Subcutaneous adipose tissue (tissue), 4 donors: ENCODE measurements around the gene SYAP1. TPM values are rescaled to one million over a fixed set of nuclear protein-coding genes. Genes with fewer than 3 reads are reported as not detected.

Experiments
- total RNA-seq, 4 donors: library from RNA; depleted of rRNA; stranded (reverse); fragments of >200 nt; gene quantifications; one replicate each; pipeline ENCODE4 v1.1.0, GENCODE V29; 2016
- TF ChIP-seq, protein P1 (sequence below): fragments of 450-650 bp; IDR thresholded peaks from one replicate; pipeline ENCODE4 v1.5.1; 2016; ENCODE audit warnings: low read depth, mild to moderate bottlenecking, control low read depth, antibody characterized with exemption, moderate library complexity

SYAP1 gene
- total RNA-seq, 4 donors from 2014 or later, result 18.9 to 38.6 (median 21.6) TPM

DNA sequence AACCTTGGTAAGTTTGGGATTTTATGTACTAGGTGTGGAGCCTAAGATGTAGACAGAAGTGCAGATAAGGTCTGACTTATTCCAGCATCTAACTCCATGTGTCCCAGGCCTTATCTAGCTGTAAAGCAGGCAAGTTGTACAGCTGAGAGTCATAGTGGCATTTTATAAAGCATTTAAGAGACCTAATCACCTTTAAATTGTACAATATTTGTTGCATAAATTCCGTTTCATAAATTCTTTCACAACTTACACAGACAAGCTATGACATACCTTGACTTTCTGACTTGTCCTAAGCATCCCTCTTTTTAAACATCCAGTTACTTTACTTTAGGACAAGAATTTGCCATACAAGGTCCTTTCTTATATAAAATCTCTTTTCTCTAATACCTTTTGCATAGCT is 11.0 kb downstream of the SYAP1 start:
- TF ChIP-seq, protein P1, sequence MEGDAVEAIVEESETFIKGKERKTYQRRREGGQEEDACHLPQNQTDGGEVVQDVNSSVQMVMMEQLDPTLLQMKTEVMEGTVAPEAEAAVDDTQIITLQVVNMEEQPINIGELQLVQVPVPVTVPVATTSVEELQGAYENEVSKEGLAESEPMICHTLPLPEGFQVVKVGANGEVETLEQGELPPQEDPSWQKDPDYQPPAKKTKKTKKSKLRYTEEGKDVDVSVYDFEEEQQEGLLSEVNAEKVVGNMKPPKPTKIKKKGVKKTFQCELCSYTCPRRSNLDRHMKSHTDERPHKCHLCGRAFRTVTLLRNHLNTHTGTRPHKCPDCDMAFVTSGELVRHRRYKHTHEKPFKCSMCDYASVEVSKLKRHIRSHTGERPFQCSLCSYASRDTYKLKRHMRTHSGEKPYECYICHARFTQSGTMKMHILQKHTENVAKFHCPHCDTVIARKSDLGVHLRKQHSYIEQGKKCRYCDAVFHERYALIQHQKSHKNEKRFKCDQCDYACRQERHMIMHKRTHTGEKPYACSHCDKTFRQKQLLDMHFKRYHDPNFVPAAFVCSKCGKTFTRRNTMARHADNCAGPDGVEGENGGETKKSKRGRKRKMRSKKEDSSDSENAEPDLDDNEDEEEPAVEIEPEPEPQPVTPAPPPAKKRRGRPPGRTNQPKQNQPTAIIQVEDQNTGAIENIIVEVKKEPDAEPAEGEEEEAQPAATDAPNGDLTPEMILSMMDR, result no peak

DNA sequence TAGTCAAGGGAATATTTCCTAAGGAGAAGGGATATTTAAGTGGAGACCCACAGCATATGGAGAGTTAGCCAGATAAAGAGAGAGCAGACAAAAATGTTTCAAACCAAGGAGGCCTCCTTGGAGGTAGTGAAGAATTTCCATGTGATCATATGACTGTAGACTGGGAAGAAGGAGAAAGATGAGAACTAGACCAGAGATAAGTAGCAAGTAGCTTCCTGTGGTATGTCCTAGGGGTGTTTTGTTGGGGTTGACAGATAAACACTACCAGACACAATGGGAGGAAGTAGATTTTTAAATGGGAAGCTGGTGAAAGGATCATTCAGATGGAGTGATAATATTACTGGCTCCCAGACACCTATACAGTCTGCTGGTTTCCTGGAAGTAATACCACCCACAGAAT is 13.6 kb downstream of the SYAP1 start:
- TF ChIP-seq, protein P1, result no peak

DNA sequence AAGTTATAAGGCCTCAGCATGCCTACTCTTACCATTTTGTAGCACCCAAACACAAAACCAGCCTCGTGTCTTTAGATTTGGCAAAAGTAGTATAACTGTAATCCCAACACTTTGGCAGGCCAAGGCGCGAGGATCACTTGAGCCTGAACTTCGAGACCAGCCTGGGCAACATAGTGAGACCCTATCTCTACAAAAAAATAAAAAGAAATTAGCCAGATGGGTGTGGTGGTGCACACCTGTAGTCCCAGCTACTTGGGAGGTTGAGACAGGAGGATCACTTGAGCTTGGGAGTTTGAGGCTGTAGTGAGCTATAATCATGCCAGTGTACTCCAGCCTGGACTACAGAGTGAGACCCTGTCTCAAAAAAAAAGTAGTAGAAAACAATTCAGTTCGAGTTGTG is 17.6 kb downstream of the SYAP1 start:
- TF ChIP-seq, protein P1, result no peak

DNA sequence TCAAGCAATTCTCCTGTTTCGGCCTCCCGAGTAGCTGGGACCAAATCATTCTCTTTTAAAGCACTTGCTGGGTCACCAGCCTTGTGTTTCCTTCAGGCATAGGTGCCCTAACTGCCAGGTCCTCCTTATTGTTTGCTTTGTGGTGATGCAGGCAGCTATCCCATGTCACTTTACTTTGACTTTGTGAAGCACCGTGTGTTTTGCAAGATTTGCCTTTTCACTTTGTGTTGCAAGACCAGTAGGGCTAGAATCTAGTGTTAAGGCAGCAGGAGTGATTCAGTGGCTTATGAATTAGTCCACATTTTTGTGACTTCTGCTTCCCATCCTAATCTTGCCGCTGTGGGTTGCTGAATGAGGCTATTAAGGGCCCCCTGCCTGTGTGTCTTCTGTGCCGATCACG is 20.2 kb downstream of the SYAP1 start:
- TF ChIP-seq, protein P1, result no peak

DNA sequence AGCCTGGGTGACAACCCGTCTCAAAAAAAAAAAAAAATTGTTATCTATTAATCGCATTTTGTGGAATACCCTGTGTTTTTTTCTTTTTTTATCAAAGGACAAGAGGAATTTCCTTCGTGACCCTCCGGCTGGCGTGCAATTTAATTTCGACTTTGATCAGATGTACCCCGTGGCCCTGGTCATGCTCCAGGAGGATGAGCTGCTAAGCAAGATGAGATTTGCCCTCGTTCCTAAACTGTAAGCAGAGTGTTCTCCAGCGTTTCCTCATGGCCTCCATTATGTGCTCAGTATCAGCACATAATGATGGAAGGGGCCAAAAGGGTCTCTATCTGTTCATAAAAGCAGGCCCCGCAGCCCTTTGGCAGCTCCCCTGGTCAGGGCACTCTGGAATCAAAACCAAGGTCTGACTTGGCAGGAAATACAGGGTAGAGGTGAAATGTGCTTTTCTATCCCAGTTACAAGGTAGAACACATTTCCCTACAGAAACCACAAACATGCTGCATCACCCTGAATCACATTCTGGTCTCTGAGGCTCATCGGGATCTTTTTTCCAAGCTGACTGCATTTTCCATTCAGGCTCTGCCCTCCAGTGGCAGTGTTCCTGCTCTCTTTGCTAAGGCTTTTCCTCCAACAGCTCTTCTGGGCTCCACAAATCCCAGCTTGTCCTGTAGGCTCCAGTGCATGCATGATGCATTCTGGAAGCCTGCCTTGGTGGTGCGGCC is 24.4 kb downstream of the SYAP1 start:
- TF ChIP-seq, protein P1, result no peak

DNA sequence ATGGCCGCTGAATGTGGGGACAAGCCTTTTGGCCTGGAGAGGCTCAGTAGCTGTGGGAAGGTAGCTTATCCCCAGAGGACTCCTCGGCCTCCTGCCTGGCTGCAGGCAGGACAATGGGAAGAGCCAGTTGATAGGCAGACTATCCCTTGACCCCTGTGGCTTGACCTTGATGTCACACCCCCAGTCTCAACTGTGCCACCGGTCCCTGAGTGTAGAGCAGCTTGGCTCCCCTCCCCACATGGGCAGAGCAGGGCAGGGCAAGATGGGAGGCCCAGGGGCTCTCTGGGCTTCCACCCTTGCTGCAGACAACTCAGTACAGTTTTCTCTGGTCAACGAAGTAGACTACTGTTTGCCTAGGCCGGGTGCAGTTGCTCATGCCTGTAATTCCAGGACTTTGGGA is 25.7 kb downstream of the SYAP1 start:
- TF ChIP-seq, protein P1, result no peak

DNA sequence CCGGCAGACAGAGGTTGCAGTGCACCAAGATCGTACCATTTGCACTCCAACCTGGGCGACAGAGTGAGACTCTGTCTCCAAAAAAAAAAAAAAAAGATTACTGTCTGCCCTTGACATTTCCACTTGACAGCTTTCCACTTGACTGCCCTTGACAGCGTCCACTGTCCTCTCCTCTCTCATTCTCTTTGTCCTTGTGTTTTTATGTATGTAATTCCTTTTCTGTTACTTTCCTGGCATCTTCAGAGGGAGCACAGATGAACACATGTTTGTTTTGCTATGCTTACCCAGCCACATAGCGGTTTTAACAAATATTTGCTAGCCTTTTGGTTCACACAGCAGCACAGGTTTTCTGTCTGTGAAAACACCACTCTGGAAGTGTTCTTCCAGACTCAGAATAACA is 26.2 kb downstream of the SYAP1 start:
- TF ChIP-seq, protein P1, result no peak
